ENCODE data around the gene NGRN.

Gene NGRN

GRCh38 chr15:90286678-90287077 is 21.2 kb downstream of the NGRN start:
- TF ChIP-seq MAX (IDR thresholded peaks at IDR 0.05): no peak
- peak; percentile 64 for TF ChIP-seq RAD21 (IDR thresholded peaks at IDR 0.05; ENCODE audit: low read depth)

DNA sequence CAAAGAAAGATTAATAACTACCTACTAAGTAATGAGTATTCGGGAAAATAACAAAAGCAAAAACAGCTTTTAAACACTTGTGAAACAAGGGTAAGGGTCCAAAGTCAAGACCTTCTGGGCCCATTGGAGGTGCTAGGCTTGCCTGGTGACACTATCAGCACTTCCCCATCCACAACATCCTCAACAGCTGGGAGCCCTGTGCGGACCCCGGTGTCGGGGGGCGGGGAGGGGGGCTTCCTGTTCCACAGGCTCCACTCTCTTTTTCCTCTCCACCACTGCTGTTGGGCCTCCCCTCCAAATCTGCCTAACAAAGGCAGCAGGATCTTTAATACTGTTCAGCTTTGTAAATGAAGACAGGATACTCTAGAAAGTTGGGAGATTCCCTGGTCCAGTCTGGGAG is 21.6 kb downstream of the NGRN start:
- TF ChIP-seq EGR1 (IDR thresholded peaks at IDR 0.05): no peak
- no peak for TF ChIP-seq USF1 (IDR thresholded peaks at IDR 0.05)
- TF ChIP-seq TCF12 (IDR thresholded peaks at IDR 0.05; ENCODE audit: low read depth): no peak
- no peak for TF ChIP-seq YY1 (IDR thresholded peaks at IDR 0.05; ENCODE audit: low read depth)
- no peak for TF ChIP-seq TAF1 (IDR thresholded peaks at IDR 0.05; ENCODE audit: low read depth)
- no peak for TF ChIP-seq EP300 (IDR thresholded peaks at IDR 0.05; ENCODE audit: borderline replicate concordance)
- TF ChIP-seq NFIC (IDR thresholded peaks at IDR 0.05): no peak
- TF ChIP-seq ZBTB7A (IDR thresholded peaks at IDR 0.05; ENCODE audit: low read depth): no peak
- TF ChIP-seq FOXM1 (IDR thresholded peaks at IDR 0.05; ENCODE audit: borderline replicate concordance, low read depth): no peak
- no peak for TF ChIP-seq CREB1 (IDR thresholded peaks at IDR 0.05; ENCODE audit: low read depth)

DNA sequence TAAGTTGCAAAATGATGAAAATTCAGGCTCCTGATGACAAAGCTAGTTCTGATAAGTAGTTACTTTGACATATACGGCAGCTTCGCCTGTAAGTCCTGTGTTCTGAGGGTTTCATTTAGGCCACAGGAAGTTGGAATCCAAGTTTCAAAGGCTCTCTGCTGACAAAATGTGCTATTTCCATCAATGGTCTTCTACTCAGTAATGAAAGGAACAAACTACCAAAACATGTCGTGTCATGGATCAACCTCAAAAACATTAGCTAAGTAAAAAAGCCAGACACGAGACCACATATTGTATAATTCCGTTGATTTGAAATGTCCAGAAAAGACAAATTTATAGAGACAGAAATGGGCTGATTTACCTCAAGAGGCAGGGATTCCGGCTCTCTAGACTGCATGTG is 22.5 kb downstream of the NGRN start:
- TF ChIP-seq MAX (IDR thresholded peaks at IDR 0.05) (no peak), TEAD4 (IDR thresholded peaks at IDR 0.05) (no peak), USF1 (IDR thresholded peaks at IDR 0.05) (no peak), EP300 (IDR thresholded peaks at IDR 0.05; ENCODE audit: borderline replicate concordance) (no peak), EGR1 (IDR thresholded peaks at IDR 0.05) (no peak), FOXM1 (IDR thresholded peaks at IDR 0.05; ENCODE audit: borderline replicate concordance, low read depth) (no peak), RAD21 (IDR thresholded peaks at IDR 0.05; ENCODE audit: low read depth) (no peak), TCF12 (IDR thresholded peaks at IDR 0.05; ENCODE audit: low read depth) (no peak), ZBTB7A (IDR thresholded peaks at IDR 0.05; ENCODE audit: low read depth) (no peak), NFIC (IDR thresholded peaks at IDR 0.05) (no peak), CEBPB (IDR thresholded peaks at IDR 0.05) (no peak), CREB1 (IDR thresholded peaks at IDR 0.05; ENCODE audit: low read depth) (no peak), TAF1 (IDR thresholded peaks at IDR 0.05; ENCODE audit: low read depth) (no peak), YY1 (IDR thresholded peaks at IDR 0.05; ENCODE audit: low read depth) (no peak)
- TF ChIP-seq, protein P1, sequence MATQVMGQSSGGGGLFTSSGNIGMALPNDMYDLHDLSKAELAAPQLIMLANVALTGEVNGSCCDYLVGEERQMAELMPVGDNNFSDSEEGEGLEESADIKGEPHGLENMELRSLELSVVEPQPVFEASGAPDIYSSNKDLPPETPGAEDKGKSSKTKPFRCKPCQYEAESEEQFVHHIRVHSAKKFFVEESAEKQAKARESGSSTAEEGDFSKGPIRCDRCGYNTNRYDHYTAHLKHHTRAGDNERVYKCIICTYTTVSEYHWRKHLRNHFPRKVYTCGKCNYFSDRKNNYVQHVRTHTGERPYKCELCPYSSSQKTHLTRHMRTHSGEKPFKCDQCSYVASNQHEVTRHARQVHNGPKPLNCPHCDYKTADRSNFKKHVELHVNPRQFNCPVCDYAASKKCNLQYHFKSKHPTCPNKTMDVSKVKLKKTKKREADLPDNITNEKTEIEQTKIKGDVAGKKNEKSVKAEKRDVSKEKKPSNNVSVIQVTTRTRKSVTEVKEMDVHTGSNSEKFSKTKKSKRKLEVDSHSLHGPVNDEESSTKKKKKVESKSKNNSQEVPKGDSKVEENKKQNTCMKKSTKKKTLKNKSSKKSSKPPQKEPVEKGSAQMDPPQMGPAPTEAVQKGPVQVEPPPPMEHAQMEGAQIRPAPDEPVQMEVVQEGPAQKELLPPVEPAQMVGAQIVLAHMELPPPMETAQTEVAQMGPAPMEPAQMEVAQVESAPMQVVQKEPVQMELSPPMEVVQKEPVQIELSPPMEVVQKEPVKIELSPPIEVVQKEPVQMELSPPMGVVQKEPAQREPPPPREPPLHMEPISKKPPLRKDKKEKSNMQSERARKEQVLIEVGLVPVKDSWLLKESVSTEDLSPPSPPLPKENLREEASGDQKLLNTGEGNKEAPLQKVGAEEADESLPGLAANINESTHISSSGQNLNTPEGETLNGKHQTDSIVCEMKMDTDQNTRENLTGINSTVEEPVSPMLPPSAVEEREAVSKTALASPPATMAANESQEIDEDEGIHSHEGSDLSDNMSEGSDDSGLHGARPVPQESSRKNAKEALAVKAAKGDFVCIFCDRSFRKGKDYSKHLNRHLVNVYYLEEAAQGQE (IDR thresholded peaks at IDR 0.05; ENCODE audit: low read depth): no peak

DNA sequence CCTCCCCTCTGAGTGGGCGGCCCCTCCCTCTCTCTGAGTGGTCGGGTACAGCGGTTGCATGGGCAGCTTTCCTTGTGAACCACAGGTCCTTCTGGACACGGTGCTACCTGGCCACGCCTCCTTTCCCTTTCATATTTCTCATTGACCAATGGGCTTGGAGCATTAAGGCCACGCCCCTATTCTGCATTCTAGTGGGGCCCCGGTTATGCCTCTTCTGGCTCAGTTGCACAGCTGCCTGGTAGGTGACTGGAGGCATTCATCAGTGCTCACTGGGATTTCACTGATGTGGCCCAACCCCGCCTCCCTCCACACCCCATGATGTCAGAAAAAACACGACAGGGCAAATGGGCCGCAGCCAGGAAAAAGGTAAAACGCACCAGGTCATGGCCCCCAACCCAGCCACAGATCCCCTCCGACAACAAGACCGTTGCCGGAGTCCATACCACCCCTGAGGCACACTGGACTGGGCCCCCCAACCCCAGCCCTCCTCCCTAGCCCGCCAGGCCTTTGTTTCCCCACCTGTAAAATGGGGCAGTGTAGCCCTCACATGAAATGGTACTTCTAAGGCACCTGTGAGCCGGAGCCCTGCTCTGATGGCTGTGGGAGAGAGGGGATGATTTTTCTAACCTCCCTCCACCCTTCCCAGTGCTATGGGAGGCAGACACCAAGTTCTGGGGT is 26.3 kb downstream of the NGRN start:
- TF ChIP-seq TCF12 (IDR thresholded peaks at IDR 0.05; ENCODE audit: low read depth) (no peak), TAF1 (IDR thresholded peaks at IDR 0.05; ENCODE audit: low read depth) (peak; percentile 31; the same call in 1 of the 2 replicates)

DNA sequence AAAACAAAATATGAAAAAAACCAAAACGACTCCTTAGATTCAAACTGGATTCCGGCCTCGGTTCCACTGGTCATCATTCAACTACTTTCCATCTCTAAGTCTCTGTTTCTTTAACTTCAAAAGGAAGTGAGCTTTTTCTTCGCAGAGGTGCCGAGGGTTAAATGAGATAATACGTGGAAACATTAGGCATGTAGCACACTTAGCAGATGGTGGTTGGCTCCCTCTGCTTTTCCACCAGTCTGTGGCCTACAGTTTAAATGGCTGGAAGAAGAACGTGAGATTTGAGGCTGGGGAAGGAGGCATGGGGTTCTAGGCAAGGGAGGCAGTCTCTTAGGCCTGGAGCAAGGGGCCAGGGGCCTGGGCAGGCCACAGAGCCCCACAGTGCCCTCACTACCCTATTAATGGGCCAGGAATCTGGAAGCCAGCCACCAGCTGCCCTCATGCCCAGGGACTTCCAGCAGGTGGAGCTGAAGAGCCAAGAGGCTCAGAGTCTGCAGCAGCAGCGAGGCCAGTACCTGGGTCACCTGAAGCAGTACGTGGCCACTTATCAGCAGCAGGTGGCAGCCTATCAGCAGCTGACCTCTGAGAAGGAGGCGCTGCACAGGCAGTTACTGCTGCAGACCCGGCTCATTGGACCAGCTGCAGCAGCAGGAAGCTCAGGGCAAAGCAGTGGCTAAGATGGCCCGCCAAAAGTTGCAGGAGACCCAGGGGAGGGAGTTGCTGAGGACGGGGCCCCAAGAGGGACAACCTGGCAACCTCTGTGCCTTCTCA is 27.8 kb downstream of the NGRN start:
- TF ChIP-seq YY1 (IDR thresholded peaks at IDR 0.05; ENCODE audit: low read depth) (0 out of 2 replicates have a peak, but pooled peaks have one; percentile 32), MAX (IDR thresholded peaks at IDR 0.05) (peak; percentile 67), NFIC (IDR thresholded peaks at IDR 0.05) (peak; percentile 75), RAD21 (IDR thresholded peaks at IDR 0.05; ENCODE audit: low read depth) (peak; percentile 89), USF1 (IDR thresholded peaks at IDR 0.05) (peak; percentile 81), TCF12 (IDR thresholded peaks at IDR 0.05; ENCODE audit: low read depth) (0 out of 2 replicates have a peak, but pooled peaks have one; percentile 49), TEAD4 (IDR thresholded peaks at IDR 0.05) (peak; percentile 35; the same call in 1 of the 2 replicates)

DNA sequence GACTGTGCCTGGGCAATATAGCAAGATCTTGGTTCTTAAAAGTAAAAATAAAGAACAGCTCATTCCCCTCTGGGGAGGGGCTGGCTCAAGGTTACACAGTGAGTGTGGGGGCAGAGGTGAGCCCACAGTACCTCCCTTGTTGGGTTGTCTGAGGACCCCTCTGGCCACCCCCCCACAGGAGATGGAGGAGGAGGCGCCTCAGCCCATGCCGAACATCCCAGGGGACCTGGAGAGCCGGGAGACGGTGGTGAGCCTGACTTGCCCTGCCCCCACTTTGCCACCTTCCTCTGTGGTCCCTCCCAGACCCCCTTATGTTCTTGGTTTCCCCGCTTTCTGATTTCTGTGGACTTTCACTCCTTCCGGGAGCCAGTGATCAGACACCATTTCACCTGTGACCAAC is 28.7 kb downstream of the NGRN start:
- TF ChIP-seq TAF1 (IDR thresholded peaks at IDR 0.05; ENCODE audit: low read depth) (no peak), CREB1 (IDR thresholded peaks at IDR 0.05; ENCODE audit: low read depth) (no peak), EP300 (IDR thresholded peaks at IDR 0.05; ENCODE audit: borderline replicate concordance) (no peak), USF1 (IDR thresholded peaks at IDR 0.05) (no peak), ZBTB7A (IDR thresholded peaks at IDR 0.05; ENCODE audit: low read depth) (no peak)
